DMS53 (cell line): ENCODE data around the gene REXO4.
"Not testable (repeated sequence)": the region's sequence is repeated elsewhere in the genome, so short reads cannot be mapped to it uniquely, and the experiment has no call there.

Experiments used
- DNase-seq: peaks from one replicate; lab custom pipeline; 2025; lab: John Stamatoyannopoulos, UW

REXO4 gene

GRCh38 chr9:133451865-133452264 lies 34.1 kb upstream of the REXO4 start:
- DNase-seq, result not testable (repeated sequence)

DNA sequence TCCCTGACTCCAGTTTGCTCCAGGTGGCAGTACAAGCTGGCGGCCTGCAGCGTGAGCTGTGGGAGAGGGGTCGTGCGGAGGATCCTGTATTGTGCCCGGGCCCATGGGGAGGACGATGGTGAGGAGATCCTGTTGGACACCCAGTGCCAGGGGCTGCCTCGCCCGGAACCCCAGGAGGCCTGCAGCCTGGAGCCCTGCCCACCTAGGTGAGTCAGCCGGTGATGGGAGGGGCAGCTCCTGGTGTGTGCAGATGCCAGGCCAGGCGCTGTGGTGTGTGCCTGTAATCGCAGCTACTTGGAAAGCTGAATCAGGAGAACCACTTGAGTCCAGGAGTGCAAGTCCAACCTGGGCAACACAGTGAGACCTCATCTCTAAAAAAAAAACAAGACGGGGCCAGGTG lies 31.9 kb upstream of the REXO4 start:
- DNase-seq, result peak; percentile 87

- DNase-seq, result no peak
These were observed 30.7 kb upstream of the REXO4 start for GRCh38 chr9:133448487-133448972.

- DNase-seq, result no peak
These were observed 27.6 kb upstream of the REXO4 start for GRCh38 chr9:133445293-133445969.

DNA sequence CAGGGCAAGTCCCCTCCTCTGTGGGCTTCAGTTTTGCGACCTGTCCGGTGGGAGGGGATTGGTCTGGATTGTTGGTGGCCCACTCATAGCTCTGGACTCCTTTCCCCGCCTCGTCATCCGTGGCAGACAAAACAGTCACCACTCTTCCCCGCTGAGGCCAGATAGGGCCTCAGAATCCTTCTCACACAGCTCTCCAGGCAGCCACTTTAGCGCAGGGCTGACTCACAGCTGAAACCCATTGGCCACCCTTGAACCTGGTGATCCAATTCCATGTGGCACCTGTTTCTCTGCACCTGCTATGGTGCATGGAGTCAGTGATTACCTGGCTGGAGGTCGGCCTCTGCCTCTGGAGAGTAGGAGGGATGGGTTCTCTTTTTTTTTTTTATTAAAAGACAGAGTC lies 26.2 kb upstream of the REXO4 start:
- DNase-seq, result peak; percentile 94

DNA sequence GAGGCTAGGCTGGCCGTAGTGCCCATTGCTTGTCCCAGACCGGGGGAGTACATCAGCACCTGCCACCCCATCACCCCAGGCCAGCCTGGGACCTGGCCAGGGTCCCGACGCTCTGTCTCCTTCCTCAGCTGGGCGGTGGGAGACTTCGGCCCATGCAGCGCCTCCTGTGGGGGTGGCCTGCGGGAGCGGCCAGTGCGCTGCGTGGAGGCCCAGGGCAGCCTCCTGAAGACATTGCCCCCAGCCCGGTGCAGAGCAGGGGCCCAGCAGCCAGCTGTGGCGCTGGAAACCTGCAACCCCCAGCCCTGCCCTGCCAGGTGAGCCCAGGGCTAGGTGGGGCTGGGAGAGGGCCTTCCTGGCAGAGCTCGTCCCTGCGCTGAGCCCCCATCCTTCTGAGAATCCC lies 25.4 kb upstream of the REXO4 start:
- no peak for DNase-seq

DNA sequence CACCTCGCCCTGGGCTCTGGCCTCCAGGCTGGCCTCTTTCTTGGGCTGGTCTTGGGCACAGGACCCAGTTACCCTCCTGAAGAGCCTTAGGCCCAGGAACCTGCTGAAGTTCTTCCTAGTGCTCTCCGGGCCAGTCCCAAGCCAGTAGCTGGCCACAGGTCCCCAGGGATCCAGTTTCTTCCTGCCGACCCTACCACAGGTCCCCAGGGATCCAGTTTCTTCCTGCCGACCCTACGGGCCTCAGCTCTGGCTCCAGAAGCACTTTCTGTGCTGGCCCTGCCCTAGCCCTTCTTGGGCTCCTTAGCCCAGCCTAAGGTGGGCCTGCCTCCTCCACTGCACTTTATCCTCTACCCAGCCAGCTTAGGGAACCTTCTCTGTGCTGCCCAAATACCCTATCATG lies 23.8 kb upstream of the REXO4 start:
- no peak for DNase-seq

DNA sequence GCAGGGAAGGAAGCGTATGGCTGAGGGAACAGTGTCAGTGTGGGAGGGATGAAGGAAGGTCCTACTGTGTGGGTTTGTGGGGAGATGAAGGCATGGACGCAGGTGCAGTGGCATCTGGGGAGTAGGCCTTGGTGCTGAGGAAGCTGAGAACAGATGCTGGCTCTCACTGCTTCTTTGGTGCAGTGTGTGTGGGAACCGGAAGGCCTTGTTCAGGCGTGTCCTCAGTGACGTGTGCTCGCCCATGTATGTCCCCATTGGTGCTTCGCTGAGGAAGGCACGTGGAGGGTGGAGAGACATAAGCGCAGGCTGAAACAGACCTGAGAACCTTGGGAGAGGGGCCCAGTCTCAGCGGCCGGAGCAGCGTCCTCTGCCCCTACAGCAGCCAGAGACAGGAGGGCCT lies 23.1 kb upstream of the REXO4 start:
- DNase-seq, result no peak

DNA sequence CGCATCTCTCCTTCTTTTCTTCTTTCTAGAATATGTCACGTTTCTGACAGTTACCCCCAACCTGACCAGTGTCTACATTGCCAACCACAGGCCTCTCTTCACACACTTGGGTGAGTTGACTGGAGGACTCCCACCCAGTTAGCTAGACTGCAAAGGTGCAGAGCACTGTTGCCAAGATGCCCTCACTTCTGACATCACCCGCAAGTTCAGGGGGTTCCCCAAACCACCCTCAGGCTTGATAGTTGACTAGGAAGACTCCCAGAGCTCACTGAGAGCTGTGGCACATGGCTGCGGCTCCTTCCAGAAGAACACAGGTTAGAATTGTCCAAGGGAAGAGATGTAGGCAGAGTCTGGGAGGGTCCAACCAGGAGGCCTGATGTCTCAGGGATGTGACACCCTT lies 21.5 kb upstream of the REXO4 start:
- no peak for DNase-seq

- peak; percentile 67 for DNase-seq
These were observed 20.1 kb upstream of the REXO4 start for GRCh38 chr9:133437753-133438531.

GRCh38 chr9:133436681-133437080 lies 18.9 kb upstream of the REXO4 start:
- DNase-seq, result no peak

DNA sequence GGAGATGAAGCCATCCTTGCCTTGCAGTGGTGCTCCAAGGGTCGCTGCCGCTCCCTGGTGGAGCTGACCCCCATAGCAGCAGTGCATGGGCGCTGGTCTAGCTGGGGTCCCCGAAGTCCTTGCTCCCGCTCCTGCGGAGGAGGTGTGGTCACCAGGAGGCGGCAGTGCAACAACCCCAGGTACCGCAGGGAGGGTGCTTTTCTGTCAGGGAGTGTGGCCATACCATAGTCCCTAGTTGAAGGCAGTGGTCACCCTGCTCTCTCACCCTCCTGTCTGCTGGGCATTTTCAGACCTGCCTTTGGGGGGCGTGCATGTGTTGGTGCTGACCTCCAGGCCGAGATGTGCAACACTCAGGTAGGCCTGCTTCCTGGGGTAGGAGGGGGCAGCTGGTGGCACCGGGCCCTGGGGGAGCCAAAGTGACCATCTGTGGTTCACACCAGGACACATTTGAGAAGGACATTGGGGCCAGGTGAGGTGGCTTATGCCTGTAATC lies 15.6 kb upstream of the REXO4 start:
- DNase-seq, result no peak

- no peak for DNase-seq
These were observed 12.4 kb upstream of the REXO4 start for GRCh38 chr9:133430244-133430643.

- DNase-seq, result peak; percentile 78
These were observed 11.9 kb upstream of the REXO4 start for GRCh38 chr9:133429641-133430161.

DNA sequence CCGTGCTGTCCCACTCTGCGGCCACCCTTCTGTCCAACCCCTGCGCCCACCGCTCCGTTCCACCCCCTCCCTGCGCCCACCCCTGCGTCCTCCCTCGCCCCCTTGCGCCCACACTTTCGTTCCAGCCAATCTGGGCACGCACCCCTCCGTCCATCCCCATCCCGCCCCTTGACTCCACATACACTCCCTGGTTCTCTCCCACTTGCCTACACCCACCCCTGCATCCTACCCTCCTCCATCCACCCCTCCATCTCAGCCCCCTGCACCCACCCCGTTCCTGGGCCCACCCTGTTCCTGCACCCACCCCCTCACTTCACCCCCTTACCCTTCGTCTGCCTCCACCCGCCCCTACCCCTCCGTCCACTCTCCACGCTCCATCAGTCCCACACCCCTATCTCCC lies 11.4 kb upstream of the REXO4 start:
- peak; percentile 47 for DNase-seq

- peak; percentile 92 for DNase-seq
These were observed 10.8 kb upstream of the REXO4 start for GRCh38 chr9:133428617-133429101.

GRCh38 chr9:133427658-133428348 lies 10.0 kb upstream of the REXO4 start:
- DNase-seq, result peak; percentile 51

GRCh38 chr9:133426011-133426410 lies 8.2 kb upstream of the REXO4 start:
- DNase-seq, result no peak

DNA sequence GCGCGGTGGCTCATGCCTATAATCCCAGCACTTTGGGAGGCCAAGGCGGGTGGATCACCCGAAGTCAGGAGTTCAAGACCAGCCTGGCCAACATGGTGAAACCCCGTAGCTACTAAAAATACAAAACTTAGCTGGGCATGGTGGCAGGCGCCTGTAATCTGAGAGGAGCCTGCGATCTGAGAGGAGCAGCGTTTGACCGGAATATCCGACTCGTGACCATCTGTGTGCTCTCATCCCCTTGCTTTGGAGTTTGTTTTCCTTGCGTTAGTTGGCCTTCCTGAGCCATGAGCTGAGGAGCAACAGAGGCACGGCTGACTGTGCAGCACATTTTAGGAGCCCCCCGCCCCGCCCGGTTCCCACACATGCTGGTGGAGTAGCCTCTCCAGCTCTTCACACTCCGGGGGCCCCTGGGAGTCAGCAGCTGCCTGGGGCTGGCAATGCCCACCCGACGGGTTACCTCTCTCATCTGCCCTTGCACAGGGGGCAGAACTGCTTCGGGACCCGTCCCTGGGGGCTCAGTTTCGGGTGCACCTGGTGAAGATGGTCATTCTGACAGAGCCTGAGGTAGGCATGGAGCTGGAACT lies 7.3 kb upstream of the REXO4 start:
- no peak for DNase-seq

DNA sequence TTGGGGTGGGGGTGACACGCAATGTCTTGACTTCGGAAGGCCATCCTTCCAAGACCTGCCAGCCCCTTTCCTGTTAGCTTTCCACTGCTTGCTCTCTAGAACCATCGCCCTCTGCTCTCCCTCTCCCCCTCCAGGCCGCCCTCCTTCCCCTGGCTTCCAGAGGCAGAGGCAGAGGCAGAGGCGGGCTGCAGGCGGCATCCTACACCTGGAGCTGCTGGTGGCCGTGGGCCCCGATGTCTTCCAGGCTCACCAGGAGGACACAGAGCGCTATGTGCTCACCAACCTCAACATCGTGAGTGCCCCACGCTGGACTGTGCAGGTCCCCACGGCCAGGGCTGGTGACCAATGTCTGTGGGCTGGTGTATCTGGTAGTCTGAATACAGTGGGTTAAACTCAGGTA lies 6.4 kb upstream of the REXO4 start:
- DNase-seq, result no peak

GRCh38 chr9:133423216-133423615 lies 5.4 kb upstream of the REXO4 start:
- no peak for DNase-seq
